OCI-M1 (cell line): Measurements from ENCODE around the gene TNPO3.

Experiments
- DNase-seq: peaks from one replicate; lab custom pipeline; 2025; lab: John Stamatoyannopoulos, UW

Gene TNPO3

GRCh38 chr7:128938544-128939074 is 116.3 kb downstream of the TNPO3 start:
- DNase-seq: no peak

- DNase-seq: no peak
These were observed 117.0 kb downstream of the TNPO3 start, which contains the start of gene IRF5 for GRCh38 chr7:128937647-128938543. TSS of gene IRF5 (plus strand) at chr7:128937927. CDS start at chr7:128942082, 4,155 bp downstream.

DNA sequence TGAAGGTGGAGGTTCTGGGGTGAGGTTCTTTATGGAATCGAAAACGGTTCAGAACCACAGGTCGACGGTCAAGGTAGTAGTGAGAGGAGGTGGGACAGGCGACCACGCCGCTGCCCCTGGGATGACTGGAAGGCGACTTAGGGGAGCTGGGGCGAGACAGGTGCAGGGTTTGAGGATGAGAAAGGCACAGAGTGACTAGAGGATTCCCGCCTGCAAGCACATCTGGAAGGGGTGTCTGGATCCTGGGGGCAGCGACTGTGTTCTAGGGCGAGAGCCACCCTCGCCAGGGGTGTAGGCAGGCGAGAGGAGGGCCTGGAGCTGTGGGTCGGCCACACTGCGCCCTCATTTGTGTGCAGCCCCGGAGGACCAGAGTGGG is 117.7 kb downstream of the TNPO3 start:
- no peak for DNase-seq

DNA sequence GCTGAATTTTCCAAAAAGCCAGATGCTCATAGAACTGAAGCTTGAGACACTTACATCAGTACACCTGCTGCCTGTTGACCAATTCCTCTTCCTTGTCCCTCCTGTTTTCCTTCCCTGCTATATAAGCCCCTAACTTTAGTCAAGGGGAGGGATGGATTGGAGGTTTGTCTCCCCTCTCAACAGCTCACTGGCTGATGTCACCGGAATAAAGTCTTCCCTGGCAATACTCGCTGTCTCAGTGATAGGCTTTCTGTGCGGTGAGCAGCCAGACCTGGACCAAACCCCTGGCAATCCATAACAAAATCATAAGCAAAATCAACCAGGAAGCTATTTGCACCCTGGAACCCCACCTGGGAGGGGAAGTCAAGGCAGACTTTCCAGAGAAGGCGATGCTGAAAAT is 118.1 kb downstream of the TNPO3 start:
- DNase-seq: no peak

DNA sequence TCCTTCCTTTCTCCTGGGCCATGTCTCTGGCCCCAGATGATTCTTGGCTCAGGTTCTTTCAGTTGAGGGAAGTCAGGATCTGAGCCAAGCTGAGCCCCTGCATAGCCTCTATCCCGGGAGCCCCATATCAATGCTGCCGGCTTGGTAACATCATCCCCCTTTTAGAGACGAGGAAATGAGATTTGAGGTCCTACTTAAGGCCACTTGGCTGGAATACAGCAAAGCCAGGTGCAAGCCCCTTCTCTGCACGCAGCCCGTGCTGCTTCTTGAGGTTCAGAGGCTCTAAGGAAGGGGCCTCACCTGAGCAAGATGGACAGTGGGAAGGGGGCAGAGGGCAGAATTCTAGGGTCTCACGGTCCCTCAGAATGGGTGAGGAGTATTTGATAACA is 119.6 kb downstream of the TNPO3 start:
- no peak for DNase-seq

- DNase-seq: no peak
These were observed 120.3 kb downstream of the TNPO3 start for GRCh38 chr7:128934361-128935341.

DNA sequence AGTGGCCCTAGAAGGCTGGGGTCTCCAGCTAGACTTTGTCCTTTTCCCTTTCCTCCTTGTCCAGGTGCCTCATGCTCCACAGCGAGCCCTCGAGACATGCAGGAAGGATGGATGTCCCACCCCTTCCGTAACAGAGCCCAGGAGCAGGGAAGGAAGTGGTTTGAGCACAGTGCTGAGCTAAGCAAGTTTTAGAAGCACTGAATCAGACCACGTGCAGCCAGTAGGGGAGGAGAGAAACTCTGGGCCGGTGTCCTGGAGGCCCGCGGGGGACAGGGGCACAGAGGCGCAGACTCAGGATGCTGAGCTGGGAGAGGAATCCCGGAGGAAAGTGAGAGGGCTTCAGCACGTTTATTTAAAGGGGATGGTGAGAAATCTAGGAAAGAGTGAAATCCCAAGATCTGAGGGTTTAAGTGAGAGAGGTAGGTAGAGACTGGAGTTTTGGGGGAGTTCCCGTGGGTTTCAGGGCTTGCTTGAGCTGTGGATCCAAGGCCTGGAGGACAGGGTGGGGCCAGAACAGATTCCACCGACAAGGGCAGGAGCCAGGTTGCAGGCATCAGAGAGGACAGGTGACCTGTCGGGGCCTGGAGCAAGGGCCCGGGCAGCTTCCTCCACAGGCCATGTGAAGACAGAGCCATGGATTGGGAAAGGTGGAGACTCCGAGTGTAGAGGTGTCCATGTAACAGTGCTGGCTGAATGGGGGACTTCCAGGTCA is 121.6 kb downstream of the TNPO3 start:
- DNase-seq: no peak

DNA sequence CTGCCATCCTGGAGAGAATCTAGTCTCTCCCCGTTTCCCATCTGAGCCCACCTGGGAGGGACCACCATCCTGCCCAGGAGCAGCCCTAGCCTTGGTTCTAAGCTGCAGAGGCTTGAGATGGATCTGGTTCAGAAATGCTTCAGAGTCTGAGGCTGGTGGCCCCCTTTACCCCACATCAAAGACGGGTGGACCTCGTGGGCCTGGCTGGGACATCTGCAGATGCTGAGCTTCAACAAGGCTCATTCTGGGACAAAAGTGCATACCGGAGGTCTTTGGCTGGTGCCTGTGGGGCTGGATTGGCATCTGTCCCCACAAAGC is 122.1 kb downstream of the TNPO3 start:
- DNase-seq: no peak

GRCh38 chr7:128931965-128932861 is 122.7 kb downstream of the TNPO3 start:
- DNase-seq: no peak

- DNase-seq: no peak
These were observed 123.6 kb downstream of the TNPO3 start for GRCh38 chr7:128931190-128931798.

GRCh38 chr7:128928882-128929788 is 125.8 kb downstream of the TNPO3 start:
- no peak for DNase-seq

DNA sequence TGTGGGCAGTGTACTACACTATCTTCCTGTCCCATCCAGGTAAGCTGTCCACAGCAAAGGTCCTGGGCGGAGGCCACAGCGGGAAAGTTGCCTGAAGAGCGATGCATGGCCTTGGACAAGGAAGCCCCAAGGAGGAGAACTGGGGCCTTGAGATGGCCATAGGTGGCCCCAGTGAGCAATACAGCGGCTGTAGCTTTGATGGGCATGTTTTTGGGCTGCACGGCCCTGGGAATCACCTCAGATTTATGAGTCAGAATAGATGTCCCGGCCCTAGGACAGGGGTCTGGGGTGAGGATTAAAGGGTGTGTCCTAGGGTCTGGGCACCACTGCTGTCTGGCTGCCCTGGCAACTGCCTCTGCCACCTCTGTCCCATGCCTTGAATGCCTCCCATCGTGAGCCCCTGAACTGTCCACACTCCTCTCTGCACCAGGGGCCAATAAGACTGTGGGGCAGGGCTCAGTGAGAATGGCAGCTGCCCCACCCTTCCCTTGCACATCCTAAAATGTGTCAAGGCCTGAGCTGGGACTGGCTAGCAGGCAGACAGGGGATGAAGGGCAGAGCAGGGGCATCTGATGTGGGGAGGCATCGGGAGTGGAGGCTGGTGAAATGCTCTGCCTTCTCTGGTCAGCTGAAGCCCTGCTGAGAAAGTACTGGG is 126.6 kb downstream of the TNPO3 start:
- no peak for DNase-seq

DNA sequence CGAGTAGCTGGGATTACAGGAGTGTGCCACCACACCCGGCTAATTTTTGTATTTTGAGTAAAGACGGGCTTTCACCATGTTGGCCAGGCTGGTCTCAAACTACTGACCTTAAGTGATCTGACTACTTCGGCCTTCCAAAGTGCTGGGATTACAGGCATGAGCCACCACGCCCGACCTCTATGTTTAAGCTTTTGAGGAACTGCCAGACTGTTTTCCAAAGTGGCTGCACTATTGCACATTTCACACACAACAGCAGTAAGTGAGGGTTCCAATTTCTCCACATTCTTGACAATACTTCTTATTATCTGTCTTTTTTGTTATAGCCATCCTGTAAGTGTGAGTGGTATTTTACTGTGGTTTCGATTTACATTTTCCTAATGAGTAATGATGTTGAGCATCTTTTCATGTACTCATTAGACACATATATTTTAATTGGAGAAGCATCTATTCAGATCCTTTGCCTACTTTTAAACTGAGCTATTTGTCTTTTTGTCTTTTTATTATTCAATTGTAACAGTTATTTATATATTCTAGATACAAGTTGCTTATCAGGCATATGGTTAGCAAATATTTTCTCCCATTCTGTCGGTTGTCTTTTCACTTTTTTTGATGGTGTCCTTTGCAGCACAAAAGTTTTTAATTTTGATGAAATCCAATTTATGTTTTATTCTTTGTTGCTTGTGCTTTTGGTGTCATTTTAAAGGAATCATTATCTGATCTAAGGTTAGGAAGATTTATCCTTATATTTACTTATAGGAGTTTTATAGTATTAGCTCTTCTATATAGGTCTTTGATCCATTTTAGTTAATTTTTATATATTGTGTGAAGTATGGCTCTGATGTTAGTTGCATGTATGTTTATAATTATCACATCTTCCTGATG is 130.0 kb downstream of the TNPO3 start:
- no peak for DNase-seq

DNA sequence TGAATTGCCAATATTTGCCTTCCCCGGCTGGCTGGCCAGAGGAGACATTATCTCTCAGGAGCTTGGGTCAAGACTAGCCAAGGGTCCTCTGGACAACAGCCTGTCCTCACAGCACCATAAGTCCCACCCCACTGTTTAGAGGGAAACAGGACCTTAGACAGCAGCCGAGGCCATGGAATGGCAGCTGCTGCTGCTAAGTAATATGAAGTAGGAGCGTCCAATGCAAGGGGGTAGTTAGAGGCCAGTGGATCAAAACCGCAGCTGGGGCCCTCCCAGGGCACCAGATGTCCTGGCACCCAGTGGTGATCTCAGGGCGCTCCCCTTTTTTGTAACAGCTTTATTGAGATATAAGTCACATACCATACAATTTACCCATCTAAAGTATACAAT is 131.5 kb downstream of the TNPO3 start:
- DNase-seq: no peak

GRCh38 chr7:128922496-128923410 is 132.2 kb downstream of the TNPO3 start:
- DNase-seq: no peak

- no peak for DNase-seq
These were observed 133.0 kb downstream of the TNPO3 start for GRCh38 chr7:128921866-128922440.
